Frontal cortex (tissue), 4 donors: ENCODE data around the gene BCL6. TPM values are rescaled to one million over a fixed set of nuclear protein-coding genes. Genes with fewer than 3 reads are reported as not detected.
A peak's percentile ranks its signal among the peaks of the same experiment; 100 is the strongest.
"Not testable (repeated sequence)": the region's sequence is repeated elsewhere in the genome, so short reads cannot be mapped to it uniquely, and the experiment has no call there.

Experiments
- DNase-seq, 2 donors: peaks; one replicate each; pipeline ENCODE4 v3.0.0; 2012; ENCODE audit warnings: low spot score in 2 of 2
- FAIRE-seq: peaks from 2 replicates; lab custom pipeline; 2012; peaks lifted over from hg19 to GRCh38; lab: Jason Lieb, UNC
- total RNA-seq: library from RNA; depleted of rRNA; stranded (reverse); fragments of >200 nt; gene quantifications from one replicate; pipeline ENCODE4 v1.2.3, GENCODE V29; 2014
- donor health status: control.
- donor health status: control.
- donor health status: control.

BCL6 gene
- total RNA-seq, 1 donor from 2014 or later: 16.7 TPM

DNA sequence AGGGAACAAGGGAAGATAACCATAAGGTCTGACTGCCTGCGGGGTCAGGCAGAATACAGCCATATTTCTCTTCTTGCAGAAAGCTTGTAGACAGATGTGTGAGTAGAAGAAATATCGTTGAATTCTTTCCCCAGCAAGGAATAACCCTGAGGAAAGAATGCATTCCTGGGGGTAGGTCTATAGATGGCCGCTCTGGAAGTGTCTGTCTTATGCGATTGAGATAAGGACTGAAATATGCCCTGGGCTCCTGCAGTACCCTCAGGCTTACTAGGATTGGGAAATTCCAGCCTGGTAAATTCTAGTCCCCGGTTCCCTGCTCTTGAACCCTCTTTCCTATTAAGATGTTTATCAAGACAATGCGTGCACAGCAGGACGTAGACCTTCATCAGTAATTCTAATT is 59.3 kb downstream of the BCL6 start:
- FAIRE-seq (no peak), DNase-seq (no peak)

GRCh38 chr3:187684880-187685279 is 60.4 kb downstream of the BCL6 start:
- DNase-seq (no peak), FAIRE-seq (no peak)

DNA sequence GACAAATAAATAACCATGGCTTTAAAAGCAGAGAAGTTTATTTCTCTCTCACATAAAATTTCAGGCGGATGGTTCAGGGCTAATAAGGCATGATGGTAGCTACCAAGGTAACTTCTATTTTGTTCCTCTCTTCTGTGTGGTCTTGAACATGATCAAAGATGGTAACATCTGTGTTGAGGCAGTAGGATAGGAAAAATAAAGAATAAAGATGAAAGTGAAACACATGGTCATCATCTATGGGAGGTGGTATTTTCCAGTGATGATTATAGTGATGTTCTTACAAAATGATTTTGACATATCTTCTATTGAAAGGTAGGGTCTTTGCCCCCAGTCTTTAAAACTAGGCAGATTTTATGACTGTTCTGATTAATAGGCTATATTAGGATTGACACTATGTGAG is 60.8 kb downstream of the BCL6 start:
- no peak for DNase-seq
- FAIRE-seq: no peak

- FAIRE-seq, DNase-seq: not testable (repeated sequence)
Observed at GRCh38 chr3:187681756-187682155, 63.5 kb downstream of the BCL6 start.

GRCh38 chr3:187679638-187680396 is 65.5 kb downstream of the BCL6 start:
- FAIRE-seq (no peak), DNase-seq (peak; percentile 52 to 72)

DNA sequence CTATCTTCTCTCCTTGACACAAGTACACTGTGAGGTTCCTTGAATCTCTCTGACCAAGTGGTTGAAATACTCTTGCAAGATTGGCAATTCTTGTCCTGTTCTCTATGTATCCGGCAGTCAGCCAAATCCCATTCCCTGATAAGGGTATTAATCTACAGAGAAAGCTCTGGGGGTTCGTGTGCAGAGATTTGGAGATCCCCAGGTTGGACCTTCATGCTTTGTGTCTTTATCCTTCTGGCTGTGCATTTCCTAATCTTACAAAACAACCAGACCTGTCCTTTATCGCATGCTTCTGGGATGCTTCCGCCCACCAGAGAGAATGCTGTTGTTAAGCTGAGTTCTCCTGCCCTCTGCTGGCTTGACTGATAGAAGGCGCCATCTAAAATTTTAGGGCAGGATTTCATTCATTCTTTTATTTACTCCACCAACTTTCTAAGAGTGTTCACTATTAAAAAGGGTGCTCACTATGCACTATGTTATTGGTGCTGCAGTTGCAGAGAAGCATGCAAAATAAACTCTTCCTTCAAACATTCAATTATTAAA is 66.5 kb downstream of the BCL6 start:
- FAIRE-seq (no peak), DNase-seq (peak in 1 of 2 donors; percentile 37)

GRCh38 chr3:187677604-187678003 is 67.7 kb downstream of the BCL6 start:
- DNase-seq (no peak), FAIRE-seq (no peak)

DNA sequence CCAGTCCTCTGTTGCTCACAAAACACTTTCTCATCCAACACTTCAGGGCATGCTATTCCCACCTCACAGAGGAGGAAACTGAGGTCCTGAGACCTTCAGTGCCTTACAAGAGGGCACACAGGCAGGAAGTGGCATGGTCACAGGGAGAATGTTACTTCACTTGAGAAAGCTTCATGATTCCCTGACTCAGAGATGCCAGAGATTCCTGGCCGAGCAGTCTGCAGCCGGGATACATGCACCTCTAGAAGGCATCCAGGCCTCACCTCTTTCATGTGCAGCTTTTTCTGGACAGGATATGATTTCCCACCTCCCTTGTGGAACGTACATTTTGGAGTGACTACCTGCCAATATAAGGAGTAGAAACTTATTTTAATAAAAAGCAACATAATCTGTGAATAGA is 72.3 kb downstream of the BCL6 start:
- DNase-seq (no peak), FAIRE-seq (no peak)

Other genes with a start within 250 kb of the BCL6 start
- 28.5 TPM for gene SST, start 75.1 kb downstream of the BCL6 start, total RNA-seq
- not detected for gene RTP2, start 42.9 kb downstream of the BCL6 start, total RNA-seq